Suppressor macrophage (primary cell): ENCODE results near the gene SUN5.
"Not testable (repeated sequence)": the region's sequence is repeated elsewhere in the genome, so short reads cannot be mapped to it uniquely, and the experiment has no call there.

ENCODE experiments used
- DNase-seq, 4 experiments: peaks; one replicate each; pipeline ENCODE4 v3.0.0-alpha.2; 2020 to 2022
- total RNA-seq, 17 experiments: gene quantifications; one replicate each; lab custom pipeline; 2026; ENCODE audit warnings: mixed read lengths in 6 of 17, inconsistent platforms in 3 of 17; lab: John Stamatoyannopoulos, UW

Gene SUN5
- total RNA-seq, result 0 to 0.88 (median 0) reads per million in 17 experiments

GRCh38 chr20:33004141-33004751 is at the start of gene SUN5:
Gene SUN5, minus strand, starts transcription at chr20:33004433. Its CDS starts 93 bp downstream, at chr20:33004340.
- no peak for DNase-seq

GRCh38 chr20:33053291-33054106 is 49.3 kb upstream of the SUN5 start, which contains the start of gene BPIFB3:
Gene BPIFB3, plus strand, starts transcription at chr20:33053903. Its CDS starts 1,533 bp downstream, at chr20:33055436.
- no peak for DNase-seq

GRCh38 chr20:33051333-33051732 is 47.1 kb upstream of the SUN5 start:
- no peak for DNase-seq

- no peak for DNase-seq
These were observed 42.2 kb upstream of the SUN5 start for GRCh38 chr20:33046412-33046811.

- not testable (repeated sequence) for DNase-seq
These were observed 41.0 kb upstream of the SUN5 start for GRCh38 chr20:33045129-33045721.

- DNase-seq, result no peak
These were observed 39.5 kb upstream of the SUN5 start for GRCh38 chr20:33043731-33044181.

- DNase-seq, result no peak
These were observed 38.9 kb upstream of the SUN5 start for GRCh38 chr20:33042983-33043730.

- no peak for DNase-seq
These were observed 38.2 kb upstream of the SUN5 start for GRCh38 chr20:33042430-33042829.

- DNase-seq, result no peak
These were observed 34.0 kb upstream of the SUN5 start for GRCh38 chr20:33038243-33038642.

GRCh38 chr20:33037456-33037855 is 33.2 kb upstream of the SUN5 start:
- DNase-seq, result no peak

- DNase-seq, result no peak
These were observed 30.8 kb upstream of the SUN5 start for GRCh38 chr20:33034901-33035492.

GRCh38 chr20:33034115-33034514 is 29.9 kb upstream of the SUN5 start:
- no peak for DNase-seq

- DNase-seq, result no peak
These were observed 29.1 kb upstream of the SUN5 start for GRCh38 chr20:33033381-33033780.

GRCh38 chr20:33032555-33032954 is 28.3 kb upstream of the SUN5 start:
- DNase-seq, result no peak

- DNase-seq, result no peak
These were observed 27.3 kb upstream of the SUN5 start, which contains the start of gene BPIFB6 for GRCh38 chr20:33031531-33031930. Gene BPIFB6, plus strand, starts transcription at chr20:33031648. Its CDS starts 0 bp downstream, at chr20:33031648.

GRCh38 chr20:33030569-33030968 is 26.3 kb upstream of the SUN5 start:
- DNase-seq, result no peak

GRCh38 chr20:33030076-33030475 is 25.8 kb upstream of the SUN5 start:
- DNase-seq, result no peak

- DNase-seq, result no peak
These were observed 24.6 kb upstream of the SUN5 start for GRCh38 chr20:33028875-33029274.

- no peak for DNase-seq
These were observed 23.8 kb upstream of the SUN5 start for GRCh38 chr20:33027769-33028751.

GRCh38 chr20:33026779-33027759 is 22.8 kb upstream of the SUN5 start:
- DNase-seq, result no peak
